Neutrophil (primary cell): Measurements from ENCODE around the gene BCL2L13.

Experiments
- H3K27ac ChIP-seq: fragments of 200-600 bp; sonication (generic); 2 replicates; pipeline ENCODE4 v1.5.1; 2016; ENCODE audit warnings: mild to moderate bottlenecking, moderate library complexity
- H3K27me3 ChIP-seq: fragments of 200-600 bp; sonication (generic); 2 replicates; pipeline ENCODE4 v1.6.0; 2016; ENCODE audit warnings: mild to moderate bottlenecking
- H3K36me3 ChIP-seq: fragments of 200-600 bp; sonication (generic); 2 replicates; pipeline ENCODE4 v1.5.1; 2017
- H3K4me1 ChIP-seq, 2 experiments: fragments of 200-600 bp in 1 of 2; sonication (generic) in 1 of 2; 1 replicate in 1 of 2; 2 replicates in 1 of 2; pipeline versions ENCODE4 v1.5.1 to v1.6.1; 2013 to 2016; ENCODE audit warnings: low read depth in 1 of 2, low read length in 1 of 2, mild to moderate bottlenecking in 1 of 2, moderate library complexity in 1 of 2; ENCODE audit not compliant: control insufficient read depth in 1 of 2, insufficient read depth in 1 of 2
- H3K4me3 ChIP-seq, 2 experiments: fragments of 200-600 bp in 1 of 2; sonication (generic) in 1 of 2; 1 replicate in 1 of 2; 2 replicates in 1 of 2; pipeline ENCODE4 v1.5.1; 2013 to 2016; ENCODE audit warnings: low read depth in 1 of 2, low read length in 1 of 2, mild to moderate bottlenecking in 1 of 2, moderate library complexity in 1 of 2
- H3K9me3 ChIP-seq: fragments of 200-600 bp; sonication (generic); 2 replicates; pipeline ENCODE4 v1.5.1; 2016
- TF ChIP-seq, protein P1 (sequence below): fragments of 200-600 bp; sonication (generic); IDR thresholded peaks from 2 replicates; pipeline ENCODE4 v1.5.1; 2016; ENCODE audit warnings: antibody characterized with exemption

Gene BCL2L13

DNA sequence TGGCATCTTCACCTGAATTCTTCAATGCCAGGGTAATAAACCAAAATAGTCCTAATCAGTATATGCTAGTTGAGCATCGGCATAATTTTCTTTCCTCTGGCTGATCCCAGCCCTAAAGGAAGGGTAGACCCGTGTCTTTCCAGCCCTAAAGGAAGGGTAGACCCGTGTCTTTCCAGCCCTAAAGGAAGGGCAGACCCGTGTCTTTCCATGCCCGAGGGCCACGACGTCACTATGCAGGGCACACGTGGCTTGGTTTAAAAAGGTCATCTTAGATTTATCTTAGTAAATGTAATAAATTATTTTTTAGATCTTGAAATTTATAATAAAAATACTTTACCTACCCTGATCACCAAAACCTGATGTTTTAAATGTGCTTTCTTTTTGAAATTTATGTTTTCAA is 90.2 kb downstream of the BCL2L13 start:
- Histone ChIP-seq H3K9me3 (no peaks in the 10 kb centered on the region), H3K27me3 (no peaks in the 10 kb centered on the region), H3K27ac (no peak overlapping the region), H3K4me3 (no peak overlapping the region), H3K4me1 (peaks cover 14 to 15% of the 10 kb centered on the region in 2 experiments), H3K36me3 (peaks cover 58% of the 10 kb centered on the region)
- TF ChIP-seq, protein P1, sequence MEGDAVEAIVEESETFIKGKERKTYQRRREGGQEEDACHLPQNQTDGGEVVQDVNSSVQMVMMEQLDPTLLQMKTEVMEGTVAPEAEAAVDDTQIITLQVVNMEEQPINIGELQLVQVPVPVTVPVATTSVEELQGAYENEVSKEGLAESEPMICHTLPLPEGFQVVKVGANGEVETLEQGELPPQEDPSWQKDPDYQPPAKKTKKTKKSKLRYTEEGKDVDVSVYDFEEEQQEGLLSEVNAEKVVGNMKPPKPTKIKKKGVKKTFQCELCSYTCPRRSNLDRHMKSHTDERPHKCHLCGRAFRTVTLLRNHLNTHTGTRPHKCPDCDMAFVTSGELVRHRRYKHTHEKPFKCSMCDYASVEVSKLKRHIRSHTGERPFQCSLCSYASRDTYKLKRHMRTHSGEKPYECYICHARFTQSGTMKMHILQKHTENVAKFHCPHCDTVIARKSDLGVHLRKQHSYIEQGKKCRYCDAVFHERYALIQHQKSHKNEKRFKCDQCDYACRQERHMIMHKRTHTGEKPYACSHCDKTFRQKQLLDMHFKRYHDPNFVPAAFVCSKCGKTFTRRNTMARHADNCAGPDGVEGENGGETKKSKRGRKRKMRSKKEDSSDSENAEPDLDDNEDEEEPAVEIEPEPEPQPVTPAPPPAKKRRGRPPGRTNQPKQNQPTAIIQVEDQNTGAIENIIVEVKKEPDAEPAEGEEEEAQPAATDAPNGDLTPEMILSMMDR: no peak

GRCh38 chr22:17729561-17729960 is 91.0 kb downstream of the BCL2L13 start:
- peaks cover 66% of the 10 kb centered on the region for H3K36me3 ChIP-seq
- H3K27me3 ChIP-seq: no peaks in the 10 kb centered on the region
- peaks cover 14 to 15% of the 10 kb centered on the region in 2 experiments for H3K4me1 ChIP-seq
- no peak overlapping the region for H3K4me3 ChIP-seq
- TF ChIP-seq, protein P1: no peak
- H3K27ac ChIP-seq: no peak overlapping the region
- no peaks in the 10 kb centered on the region for H3K9me3 ChIP-seq

DNA sequence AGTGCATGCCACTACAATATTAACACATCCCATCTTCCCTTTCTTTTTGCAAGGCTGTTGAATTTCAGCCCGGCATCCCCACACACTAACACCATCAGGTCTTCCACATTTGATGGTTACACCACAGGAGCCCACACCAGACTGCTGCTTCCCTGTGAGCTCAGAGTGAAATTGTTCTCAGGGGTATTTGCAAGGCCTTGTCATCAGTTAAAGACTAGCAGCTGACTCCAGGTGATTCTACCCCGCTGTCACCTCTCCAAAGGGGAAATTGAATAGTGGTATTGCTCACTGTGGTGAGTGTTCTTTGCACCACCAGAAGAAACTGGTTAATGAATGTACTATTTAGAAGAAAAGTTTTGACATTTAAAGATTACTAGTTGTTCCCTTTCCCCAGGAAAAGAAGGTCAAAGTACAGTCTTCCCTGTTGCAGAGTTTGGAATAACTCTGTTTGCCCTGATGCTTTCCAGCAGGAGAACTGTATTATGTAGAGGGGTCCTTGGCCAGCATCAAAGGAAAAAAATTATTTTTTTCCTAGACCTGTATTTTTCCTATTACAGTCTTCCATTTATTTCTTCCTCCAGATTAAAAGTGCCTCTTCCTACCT is 93.8 kb downstream of the BCL2L13 start:
- H3K27me3 ChIP-seq: no peaks in the 10 kb centered on the region
- TF ChIP-seq, protein P1: no peak
- H3K27ac ChIP-seq: peak overlapping the region; percentile 58
- H3K36me3 ChIP-seq: peaks cover 86% of the 10 kb centered on the region
- peaks cover 2 to 4% of the 10 kb centered on the region in 2 experiments for H3K4me1 ChIP-seq
- H3K9me3 ChIP-seq: no peaks in the 10 kb centered on the region
- H3K4me3 ChIP-seq: no peak overlapping the region

- Histone ChIP-seq H3K27me3 (no peaks in the 10 kb centered on the region), H3K4me3 (no peak overlapping the region), H3K36me3 (peaks cover 86% of the 10 kb centered on the region), H3K4me1 (no peaks in the 10 kb centered on the region), H3K27ac (peak overlapping the region; percentile 58), H3K9me3 (no peaks in the 10 kb centered on the region)
- TF ChIP-seq, protein P1: no peak
These were observed 94.9 kb downstream of the BCL2L13 start for GRCh38 chr22:17733466-17733865.

- Histone ChIP-seq H3K36me3 (peaks cover 93% of the 10 kb centered on the region), H3K9me3 (no peaks in the 10 kb centered on the region), H3K27ac (peak overlapping the region; percentile 58), H3K4me1 (no peaks in the 10 kb centered on the region), H3K27me3 (no peaks in the 10 kb centered on the region), H3K4me3 (no peak overlapping the region)
- TF ChIP-seq, protein P1: no peak
These were observed 95.6 kb downstream of the BCL2L13 start for GRCh38 chr22:17734187-17734586.
